Vagina (tissue), 2 donors: Measurements from ENCODE around the gene FBXO10. TPM values are rescaled to one million over a fixed set of nuclear protein-coding genes. Genes with fewer than 3 reads are reported as not detected.
"Not testable (repeated sequence)": the region's sequence is repeated elsewhere in the genome, so short reads cannot be mapped to it uniquely, and the experiment has no call there.

Experiments used
- DNase-seq, 2 donors: peaks; one replicate each; pipeline ENCODE4 v3.0.0-alpha.2; 2017; ENCODE audit errors: extremely low spot score in 2 of 2
- H3K27ac ChIP-seq: fragments of 200-600 bp; sonication (generic); one replicate; pipeline ENCODE4 v1.5.1; 2019
- H3K27me3 ChIP-seq: fragments of 200-600 bp; sonication (generic); one replicate; pipeline ENCODE4 v1.5.1; 2019
- H3K36me3 ChIP-seq, 2 donors: fragments of 200-600 bp; sonication (generic); one replicate each; pipeline ENCODE4 v1.5.1; 2017 to 2019
- H3K4me1 ChIP-seq: fragments of 200-600 bp; sonication (generic); one replicate; pipeline ENCODE4 v1.5.1; 2019
- H3K4me3 ChIP-seq, 2 donors: fragments of 200-600 bp; sonication (generic); 1 replicate in 1 of 2; 2 replicates in 1 of 2; pipeline ENCODE4 v1.5.1; 2016 to 2019
- H3K9me3 ChIP-seq: fragments of 200-600 bp; sonication (generic); one replicate; pipeline ENCODE4 v1.5.1; 2019
- POLR2A ChIP-seq, 2 donors: fragments of 450-650 bp; IDR thresholded peaks; one replicate each; pipeline ENCODE4 v1.6.1; 2017; ENCODE audit warnings: antibody characterized with exemption in 2 of 2, mild to moderate bottlenecking in 2 of 2, moderate library complexity in 2 of 2
- POLR2AphosphoS5 ChIP-seq, 2 donors: sonication (generic); formaldehyde crosslinking; IDR thresholded peaks; one replicate each; pipeline ENCODE4 v1.9.0; 2017; ENCODE audit warnings: antibody characterized with exemption in 2 of 2, mild to moderate bottlenecking in 2 of 2, low read depth in 1 of 2; ENCODE audit not compliant: insufficient read depth in 1 of 2
- intact Hi-C: fragments of 100-400 bp; cut with DNase I; formaldehyde crosslinking; loops from one replicate; pipeline ENCODE4 v1.15.1; 2023
- total RNA-seq: library from RNA; depleted of rRNA; stranded (reverse); fragments of >200 nt; gene quantifications from one replicate; pipeline ENCODE4 v1.2.3, GENCODE V29; 2016
- TF ChIP-seq, protein P1 (sequence below), 3 experiments: fragments of 450-650 bp in 2 of 3; fragments of 200-600 bp in 1 of 3; sonication (generic) in 1 of 3; IDR thresholded peaks; one replicate each; pipeline ENCODE4 v1.5.1; 2017 to 2019; ENCODE audit warnings: antibody characterized with exemption in 3 of 3, mild to moderate bottlenecking in 2 of 3, moderate library complexity in 2 of 3

The FBXO10 gene
- total RNA-seq, 1 donor from 2014 or later = 14.0 TPM

DNA sequence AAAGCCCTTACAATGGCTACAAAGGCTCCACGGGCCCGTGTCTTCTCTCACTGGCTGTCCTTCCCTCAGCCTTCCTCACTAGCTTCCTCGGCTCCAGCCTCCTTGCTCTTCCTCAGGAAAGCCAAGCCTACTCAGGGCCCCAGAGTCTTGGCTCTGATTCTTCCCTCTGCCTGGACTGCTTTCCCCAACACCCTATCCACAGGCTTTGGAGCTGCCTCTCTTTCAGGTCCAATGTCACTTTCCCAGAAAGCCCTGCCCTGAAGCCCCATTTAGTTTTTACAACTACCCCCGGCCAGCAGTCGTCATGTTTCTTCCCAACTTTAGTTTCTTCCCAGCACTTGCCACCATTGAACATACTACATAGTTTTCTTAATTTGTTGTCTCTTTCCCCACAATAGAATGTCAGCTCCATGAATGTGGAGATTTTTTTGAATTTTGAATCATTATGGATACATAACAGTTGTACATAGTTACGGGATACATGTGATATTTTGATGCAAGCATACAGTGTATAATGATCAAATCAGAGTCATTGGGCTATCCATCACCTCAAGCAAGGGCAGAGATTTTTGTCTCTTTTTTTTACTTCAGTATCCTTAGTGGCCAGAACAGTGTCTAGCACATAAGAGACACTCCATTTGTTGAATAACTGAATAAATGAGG, 33.7 kb upstream of the FBXO10 start:
- H3K9me3 ChIP-seq = no peaks in the 10 kb centered on the region
- no peaks in the 10 kb centered on the region for H3K36me3 ChIP-seq
- TF ChIP-seq, protein P1, sequence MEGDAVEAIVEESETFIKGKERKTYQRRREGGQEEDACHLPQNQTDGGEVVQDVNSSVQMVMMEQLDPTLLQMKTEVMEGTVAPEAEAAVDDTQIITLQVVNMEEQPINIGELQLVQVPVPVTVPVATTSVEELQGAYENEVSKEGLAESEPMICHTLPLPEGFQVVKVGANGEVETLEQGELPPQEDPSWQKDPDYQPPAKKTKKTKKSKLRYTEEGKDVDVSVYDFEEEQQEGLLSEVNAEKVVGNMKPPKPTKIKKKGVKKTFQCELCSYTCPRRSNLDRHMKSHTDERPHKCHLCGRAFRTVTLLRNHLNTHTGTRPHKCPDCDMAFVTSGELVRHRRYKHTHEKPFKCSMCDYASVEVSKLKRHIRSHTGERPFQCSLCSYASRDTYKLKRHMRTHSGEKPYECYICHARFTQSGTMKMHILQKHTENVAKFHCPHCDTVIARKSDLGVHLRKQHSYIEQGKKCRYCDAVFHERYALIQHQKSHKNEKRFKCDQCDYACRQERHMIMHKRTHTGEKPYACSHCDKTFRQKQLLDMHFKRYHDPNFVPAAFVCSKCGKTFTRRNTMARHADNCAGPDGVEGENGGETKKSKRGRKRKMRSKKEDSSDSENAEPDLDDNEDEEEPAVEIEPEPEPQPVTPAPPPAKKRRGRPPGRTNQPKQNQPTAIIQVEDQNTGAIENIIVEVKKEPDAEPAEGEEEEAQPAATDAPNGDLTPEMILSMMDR (IDR thresholded peaks at IDR 0.05) = no peak
- TF ChIP-seq POLR2AphosphoS5 (IDR thresholded peaks at IDR 0.05; ENCODE audit: insufficient read depth in 1 of 2, low read depth in 1 of 2) = no peak
- TF ChIP-seq POLR2A (IDR thresholded peaks at IDR 0.05) = no peak
- no peak overlapping the region for H3K27ac ChIP-seq
- H3K27me3 ChIP-seq = no peaks in the 10 kb centered on the region
- H3K4me3 ChIP-seq = no peak overlapping the region
- no peaks in the 10 kb centered on the region for H3K4me1 ChIP-seq
- intact Hi-C loops = no loop called here
- no peak for DNase-seq

DNA sequence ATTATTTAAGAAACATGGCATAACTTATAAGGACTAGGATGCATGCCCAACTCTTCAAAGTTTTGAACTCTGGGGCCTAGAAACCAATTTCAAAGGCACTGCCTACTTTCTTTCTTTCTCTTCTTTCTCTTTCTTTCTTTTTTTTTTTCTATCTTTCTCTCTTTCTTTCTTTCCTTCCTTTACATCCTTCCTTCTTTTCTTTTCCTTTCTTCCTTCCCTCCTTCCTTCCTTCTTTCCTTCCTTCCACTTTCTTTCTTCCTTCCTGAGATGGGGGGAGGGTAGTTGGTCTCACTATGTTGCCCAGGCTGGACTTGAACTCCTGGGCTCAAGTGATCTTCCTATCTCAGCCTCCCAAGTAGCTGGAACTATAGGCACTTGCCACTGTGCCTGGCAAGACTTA, 32.1 kb upstream of the FBXO10 start:
- TF ChIP-seq, protein P1 (IDR thresholded peaks at IDR 0.05) = no peak
- TF ChIP-seq POLR2A (IDR thresholded peaks at IDR 0.05) (no peak), POLR2AphosphoS5 (IDR thresholded peaks at IDR 0.05; ENCODE audit: insufficient read depth in 1 of 2, low read depth in 1 of 2) (no peak)
- Histone ChIP-seq H3K36me3 (no peaks in the 10 kb centered on the region), H3K4me3 (no peak overlapping the region), H3K27ac (no peak overlapping the region), H3K4me1 (no peaks in the 10 kb centered on the region), H3K27me3 (no peaks in the 10 kb centered on the region), H3K9me3 (no peaks in the 10 kb centered on the region)
- intact Hi-C loops = no loop called here
- no peak for DNase-seq

DNA sequence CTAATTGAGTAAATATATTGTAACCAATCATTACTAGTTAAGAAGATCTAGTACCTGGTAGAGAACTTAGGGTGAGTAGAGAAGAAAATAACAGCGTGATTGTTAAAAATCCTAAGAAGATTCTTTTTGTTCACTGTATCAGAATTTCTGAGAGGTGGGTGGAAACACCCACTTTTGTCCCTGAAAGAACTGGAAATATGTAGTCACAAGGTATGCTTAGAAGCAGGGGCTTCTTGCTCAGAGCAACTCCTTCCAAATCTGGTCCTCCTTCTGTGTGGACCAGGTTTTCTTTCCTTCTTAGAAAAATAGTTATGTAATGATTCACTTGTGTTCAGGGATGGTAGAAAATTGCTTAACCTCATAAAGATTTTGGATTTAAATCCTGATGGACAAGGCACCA, 28.1 kb upstream of the FBXO10 start:
- no peaks in the 10 kb centered on the region for H3K27me3 ChIP-seq
- H3K36me3 ChIP-seq = no peaks in the 10 kb centered on the region
- no peaks in the 10 kb centered on the region for H3K9me3 ChIP-seq
- no peak for DNase-seq
- H3K4me1 ChIP-seq = no peaks in the 10 kb centered on the region
- intact Hi-C loops = no loop called here
- H3K4me3 ChIP-seq = no peak overlapping the region
- no peak for TF ChIP-seq POLR2AphosphoS5 (IDR thresholded peaks at IDR 0.05; ENCODE audit: insufficient read depth in 1 of 2, low read depth in 1 of 2)
- TF ChIP-seq POLR2A (IDR thresholded peaks at IDR 0.05) = no peak
- TF ChIP-seq, protein P1 (IDR thresholded peaks at IDR 0.05) = no peak
- H3K27ac ChIP-seq = no peak overlapping the region

DNA sequence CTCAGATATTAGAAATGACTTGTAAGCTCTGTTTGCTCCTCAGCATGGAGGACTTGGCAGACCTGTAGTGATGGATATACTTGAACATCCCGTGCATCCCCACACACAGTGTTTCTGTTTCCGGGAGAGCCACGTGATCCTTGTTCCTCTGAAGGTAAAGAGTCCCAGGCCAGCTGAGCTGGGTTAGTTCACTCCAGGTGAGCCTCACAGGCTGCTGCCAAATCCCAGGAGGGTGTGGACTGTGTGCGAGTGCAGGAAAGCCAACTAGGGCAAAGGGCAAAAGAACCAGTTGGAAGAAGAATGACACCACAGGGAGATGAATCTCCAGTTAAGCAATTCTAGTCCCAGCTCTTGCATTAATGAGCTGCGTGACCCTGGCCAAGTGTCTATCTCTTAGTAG, 26.6 kb upstream of the FBXO10 start:
- DNase-seq = no peak
- H3K27me3 ChIP-seq = no peaks in the 10 kb centered on the region
- no peak overlapping the region for H3K27ac ChIP-seq
- no peaks in the 10 kb centered on the region for H3K36me3 ChIP-seq
- no peak overlapping the region for H3K4me3 ChIP-seq
- H3K4me1 ChIP-seq = no peaks in the 10 kb centered on the region
- no peaks in the 10 kb centered on the region for H3K9me3 ChIP-seq
- no peak for TF ChIP-seq POLR2AphosphoS5 (IDR thresholded peaks at IDR 0.05; ENCODE audit: insufficient read depth in 1 of 2, low read depth in 1 of 2)
- TF ChIP-seq, protein P1 (IDR thresholded peaks at IDR 0.05) = no peak
- TF ChIP-seq POLR2A (IDR thresholded peaks at IDR 0.05) = no peak
- intact Hi-C loops = no loop called here

DNA sequence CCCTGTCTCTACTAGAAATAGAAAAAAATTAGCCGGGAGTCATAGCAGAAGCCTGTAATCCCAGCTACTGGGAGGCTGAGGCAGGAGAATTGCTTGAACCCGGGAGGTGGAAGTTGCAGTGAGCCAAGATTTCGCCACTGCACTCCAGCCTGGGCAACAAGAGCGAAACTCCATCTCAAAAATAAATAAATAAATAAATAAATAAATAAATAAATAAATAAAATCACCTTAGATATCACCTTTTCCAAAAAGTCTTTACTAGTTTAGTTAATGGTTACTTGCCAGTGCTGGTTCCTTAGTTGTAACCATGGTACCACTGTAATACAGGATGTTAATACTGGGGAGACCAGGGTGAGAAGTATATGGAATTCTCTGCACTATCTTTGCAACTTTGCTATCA, 25.9 kb upstream of the FBXO10 start:
- H3K9me3 ChIP-seq, H3K4me3 ChIP-seq, H3K27ac ChIP-seq, H3K4me1 ChIP-seq, H3K36me3 ChIP-seq, intact Hi-C loops, H3K27me3 ChIP-seq, DNase-seq: not testable (repeated sequence)
